Measurements from ENCODE around the gene NPAT. TPM values are rescaled to one million over a fixed set of nuclear protein-coding genes. Genes with fewer than 3 reads are reported as not detected.

The NPAT gene
- total and polyA plus RNA-seq, 2 of the 4 experiments (the other 2 are of a cell fraction), result 3.1 to 10.6 TPM

- no peak overlapping the region for H3K4ac ChIP-seq (ENCODE audit: low read depth, low read length)
- H3K79me1 ChIP-seq (ENCODE audit: low read depth in 1 of 2, low read length in 2 of 2), result peaks cover 24 to 51% of the 10 kb centered on the region in 2 experiments
- CTCF ChIA-PET, result no interaction called here
- H2AK9ac ChIP-seq (replicated peaks; ENCODE audit: low read depth, low read length, poor library complexity), result no peak overlapping the region
- no peaks in the 10 kb centered on the region; the same call in 1 of the 2 replicates for H3K36me3 ChIP-seq (ENCODE audit: control insufficient read depth, insufficient read depth, low read length)
- no peak for TF ChIP-seq NFE2L2 (IDR thresholded peaks at IDR 0.05; ENCODE audit: low read depth, low read length)
- TF ChIP-seq RCOR1 (IDR thresholded peaks at IDR 0.05; ENCODE audit: insufficient replicate concordance, low read length), result no peak
- TF ChIP-seq RAD21 (IDR thresholded peaks at IDR 0.05; ENCODE audit: low read length), result no peak
- TF ChIP-seq USF2 (IDR thresholded peaks at IDR 0.05; ENCODE audit: low read depth, low read length), result no peak
- TF ChIP-seq MAFK (IDR thresholded peaks at IDR 0.05; ENCODE audit: low read depth, low read length), result no peak
- dilution Hi-C loops (cut with HindIII; ENCODE audit: low sequenced_read_pairs, unreplicated experiment) (no loop called here), in situ Hi-C loops (cut with MboI; ENCODE audit: low sequenced_read_pairs) (no loop called here), intact Hi-C loops (cut with micrococcal nuclease) (no loop called here)
- no peaks in the 10 kb centered on the region for H3K27me3 ChIP-seq (ENCODE audit: control insufficient read depth, insufficient read depth, low read length)
- peaks cover 7% of the 10 kb centered on the region for H3K9me1 ChIP-seq (ENCODE audit: insufficient read depth, low read length)
- H2BK15ac ChIP-seq (ENCODE audit: low read depth, low read length), result no peak overlapping the region
- peaks cover 4% of the 10 kb centered on the region; the same call in 1 of the 2 replicates for H4K20me1 ChIP-seq (ENCODE audit: insufficient read depth, low read length)
- H4K8ac ChIP-seq (ENCODE audit: low read depth in 2 of 2, low read length in 2 of 2), result no peak overlapping the region
- H2BK5ac ChIP-seq (ENCODE audit: low read depth, low read length, poor library complexity, severe bottlenecking), result no peak overlapping the region
- no peak overlapping the region for H2BK20ac ChIP-seq (ENCODE audit: low read depth, low read length)
- H3K27ac ChIP-seq (ENCODE audit: insufficient read depth, low read length), result no peak overlapping the region
- POLR2A ChIA-PET (ENCODE audit: unreplicated experiment), result no interaction called here
- no peak for DNase-seq
- H3K23ac ChIP-seq (ENCODE audit: low read depth, low read length), result peak overlapping the region; percentile 31; the same call in 1 of the 2 replicates
- no peak overlapping the region for H3K14ac ChIP-seq (replicated peaks; ENCODE audit: low read depth, low read length)
- 83% methylated on average over 2 of the region's 7 CpGs; no CpG with 5 or more reads in 1 of the 2 experiments for WGBS, 2 experiments (ENCODE audit: extremely low coverage in 2 of 2, insufficient read length in 1 of 2)
- no peak overlapping the region for H4K5ac ChIP-seq (ENCODE audit: low read depth, low read length)
- no peak overlapping the region for H3K18ac ChIP-seq (ENCODE audit: low read depth, low read length)
- no peak overlapping the region for H3K4me3 ChIP-seq (ENCODE audit: insufficient read depth, low read depth, low read length)
- no peak overlapping the region for H3K4me2 ChIP-seq (ENCODE audit: low read depth, low read length)
- H3K9ac ChIP-seq (ENCODE audit: low read depth, low read length), result no peak overlapping the region
- no peaks in the 10 kb centered on the region for H3K9me3 ChIP-seq (ENCODE audit: control insufficient read depth, insufficient read depth, low read length)
- H4K91ac ChIP-seq (ENCODE audit: insufficient read depth, low read depth, low read length), result no peak overlapping the region
- no peak overlapping the region for H2AFZ ChIP-seq (replicated peaks; ENCODE audit: low read length, poor library complexity)
- no peak overlapping the region for H3K56ac ChIP-seq (ENCODE audit: extremely low read depth, insufficient read depth, low read length)
- ATAC-seq (ENCODE audit: low read depth), result no peak
- H2AK5ac ChIP-seq (ENCODE audit: low read depth, low read length), result 0 out of 2 replicates have a peak overlapping the region, but pooled peaks have one; percentile 10
- BruUV-seq (replicated peaks), result no TSS peak
- no peak overlapping the region for H2BK120ac ChIP-seq (ENCODE audit: low read depth, low read length)
- peaks cover 3% of the 10 kb centered on the region; the same call in 1 of the 2 replicates for H3K4me1 ChIP-seq (ENCODE audit: control insufficient read depth, insufficient read depth, low read length)
Observed at GRCh38 chr11:108218912-108219783, 3.3 kb downstream of the NPAT start.
